SIG-M5 treated with dmso at 0.1 percent for 504 hours (cell line): Measurements from ENCODE around the gene TMEM186.
"Not testable (repeated sequence)": the region's sequence is repeated elsewhere in the genome, so short reads cannot be mapped to it uniquely, and the experiment has no call there.

ENCODE experiments used
- DNase-seq: peaks from one replicate; lab custom pipeline; 2025; ENCODE audit not compliant: unreplicated experiment; lab: John Stamatoyannopoulos, UW

The TMEM186 gene

DNA sequence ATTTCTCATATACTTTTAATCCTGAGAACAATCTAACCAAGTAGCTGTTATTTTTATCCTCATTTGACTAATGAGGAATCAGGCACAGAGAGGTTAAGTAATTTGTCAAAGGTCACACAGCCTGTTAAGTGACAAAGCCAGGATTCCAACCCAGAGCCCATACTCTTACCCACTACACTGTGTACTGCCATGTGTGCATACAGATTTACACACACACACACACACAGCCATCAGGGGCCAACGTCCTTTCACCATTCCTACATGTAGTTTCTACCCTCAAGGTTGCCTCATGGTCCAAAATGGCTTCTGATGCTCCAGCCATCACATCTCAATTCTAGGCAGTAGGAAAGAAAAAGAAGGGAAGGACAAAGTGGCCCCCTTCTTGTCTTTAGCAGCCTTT lies 22.1 kb downstream of the TMEM186 start:
- DNase-seq = no peak

DNA sequence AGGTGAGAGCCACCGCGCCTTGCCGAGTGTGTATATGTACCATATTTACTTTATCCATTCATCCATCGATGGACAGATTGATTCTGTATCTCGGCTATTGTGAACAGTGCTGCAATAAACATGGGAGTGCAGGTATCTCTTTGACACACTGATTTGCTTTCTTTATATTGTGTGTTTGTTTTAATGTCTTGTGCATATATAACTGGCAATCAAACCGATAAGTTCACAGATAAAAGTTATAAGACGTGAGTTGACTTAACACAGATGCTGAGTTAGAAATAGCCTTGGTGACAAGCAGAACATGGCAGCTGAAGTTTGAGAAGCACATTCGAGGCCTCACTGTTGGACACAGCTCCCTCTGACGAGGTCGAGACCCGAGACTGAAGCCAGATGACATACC lies 23.2 kb downstream of the TMEM186 start:
- DNase-seq = no peak

DNA sequence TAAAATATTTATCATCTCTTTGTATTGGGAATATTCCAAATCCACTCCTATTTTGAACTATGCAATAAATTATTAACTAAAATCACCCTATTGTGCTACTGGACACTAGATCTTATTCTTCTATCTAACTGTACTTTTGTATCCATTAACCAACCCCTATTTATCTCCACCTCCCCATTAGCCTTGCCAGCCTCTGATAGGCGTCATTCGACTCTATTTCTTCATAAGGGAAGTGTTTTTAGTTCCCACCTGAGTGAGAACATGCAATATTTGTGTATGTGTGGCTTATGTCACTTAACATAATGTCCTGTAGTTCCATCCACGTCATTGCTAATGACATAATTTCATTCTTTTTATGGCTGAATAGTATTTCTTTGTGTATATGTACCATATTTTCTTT lies 23.9 kb downstream of the TMEM186 start:
- no peak for DNase-seq

- DNase-seq = no peak
Measured at GRCh38 chr16:8768692-8769091, 28.7 kb downstream of the TMEM186 start.

GRCh38 chr16:8768283-8768682 lies 29.2 kb downstream of the TMEM186 start:
- DNase-seq = no peak

GRCh38 chr16:8767176-8767575 lies 30.3 kb downstream of the TMEM186 start:
- no peak for DNase-seq

GRCh38 chr16:8764525-8765250 lies 32.8 kb downstream of the TMEM186 start:
- DNase-seq = no peak

GRCh38 chr16:8763899-8764298 lies 33.5 kb downstream of the TMEM186 start:
- no peak for DNase-seq

GRCh38 chr16:8763083-8763482 lies 34.4 kb downstream of the TMEM186 start:
- DNase-seq = no peak

DNA sequence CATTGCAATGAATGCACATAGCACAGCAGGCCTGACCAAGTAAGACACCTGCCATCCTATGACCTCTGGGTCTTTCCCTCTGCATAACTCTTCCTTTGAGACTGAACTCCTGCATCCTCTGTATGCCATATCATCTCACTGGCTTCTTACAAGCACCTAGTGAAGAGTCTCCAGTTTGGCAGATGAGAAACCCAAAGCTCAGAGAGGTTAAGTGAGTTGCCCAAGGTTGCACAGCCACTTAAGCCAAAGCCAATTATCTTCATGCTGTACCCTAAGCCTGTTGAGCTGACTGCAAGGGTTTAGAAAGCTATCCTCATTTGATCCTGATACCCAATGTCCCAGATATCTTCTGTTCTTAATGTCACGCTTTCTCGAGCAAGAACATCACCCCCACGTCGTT lies 35.2 kb downstream of the TMEM186 start:
- no peak for DNase-seq

- DNase-seq = no peak
Measured at GRCh38 chr16:8761078-8761477, 36.4 kb downstream of the TMEM186 start.

GRCh38 chr16:8760021-8760420 lies 37.4 kb downstream of the TMEM186 start:
- no peak for DNase-seq

- DNase-seq = no peak
Measured at GRCh38 chr16:8758022-8758421, 39.4 kb downstream of the TMEM186 start.

- no peak for DNase-seq
Measured at GRCh38 chr16:8756755-8757154, 40.7 kb downstream of the TMEM186 start.

- DNase-seq = no peak
Measured at GRCh38 chr16:8753416-8754054, 43.9 kb downstream of the TMEM186 start.

DNA sequence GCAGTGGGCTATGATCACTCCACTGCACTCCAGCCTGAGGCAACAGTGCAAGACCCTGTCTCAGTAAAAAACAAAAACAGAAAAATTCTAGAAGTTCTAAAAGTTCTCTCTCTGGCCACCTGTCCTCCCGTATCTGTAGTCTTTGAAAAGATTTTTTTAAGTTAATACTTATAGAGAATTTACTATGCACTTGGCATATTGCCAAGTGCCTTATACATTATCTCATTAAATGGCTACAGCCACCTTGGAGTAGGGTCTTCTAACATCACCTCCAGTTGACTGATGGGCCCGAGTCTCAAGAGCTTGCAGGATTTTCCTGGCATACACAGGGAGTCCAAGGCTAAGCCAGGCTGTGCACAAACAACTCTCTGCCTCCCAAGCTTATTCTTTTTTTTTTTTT lies 44.7 kb downstream of the TMEM186 start:
- DNase-seq = no peak

- DNase-seq = no peak
Measured at GRCh38 chr16:8751481-8752311, 45.7 kb downstream of the TMEM186 start.

- not testable (repeated sequence) for DNase-seq
Measured at GRCh38 chr16:8748944-8749343, 48.5 kb downstream of the TMEM186 start.
